Measurements from ENCODE around the gene PRIMA1.

The PRIMA1 gene

GRCh38 chr14:93712079-93712837 lies 76.0 kb downstream of the PRIMA1 start:
- no peak for DNase-seq (ENCODE audit: low read depth)

GRCh38 chr14:93709249-93709648 lies 79.0 kb downstream of the PRIMA1 start:
- peak; percentile 11 for DNase-seq (ENCODE audit: low read depth)

GRCh38 chr14:93708800-93709199 lies 79.5 kb downstream of the PRIMA1 start:
- DNase-seq (ENCODE audit: low read depth), result no peak

GRCh38 chr14:93708311-93708734 lies 80.0 kb downstream of the PRIMA1 start:
- no peak for DNase-seq (ENCODE audit: low read depth)

- DNase-seq (ENCODE audit: low read depth), result no peak
These were observed 80.8 kb downstream of the PRIMA1 start for GRCh38 chr14:93707475-93707874.

- no peak for DNase-seq (ENCODE audit: low read depth)
These were observed 81.8 kb downstream of the PRIMA1 start for GRCh38 chr14:93706360-93706955.

- DNase-seq (ENCODE audit: low read depth), result no peak
These were observed 82.7 kb downstream of the PRIMA1 start for GRCh38 chr14:93705513-93706156.

- no peak for DNase-seq (ENCODE audit: low read depth)
These were observed 84.3 kb downstream of the PRIMA1 start for GRCh38 chr14:93703941-93704340.

GRCh38 chr14:93702946-93703345 lies 85.3 kb downstream of the PRIMA1 start:
- no peak for DNase-seq (ENCODE audit: low read depth)

- DNase-seq (ENCODE audit: low read depth), result no peak
These were observed 86.7 kb downstream of the PRIMA1 start for GRCh38 chr14:93701562-93701961.

GRCh38 chr14:93700928-93701327 lies 87.4 kb downstream of the PRIMA1 start:
- no peak for DNase-seq (ENCODE audit: low read depth)

- DNase-seq (ENCODE audit: low read depth), result no peak
These were observed 94.4 kb downstream of the PRIMA1 start for GRCh38 chr14:93693914-93694313.

GRCh38 chr14:93691042-93691780 lies 97.1 kb downstream of the PRIMA1 start:
- DNase-seq (ENCODE audit: low read depth), result no peak

GRCh38 chr14:93690146-93690545 lies 98.1 kb downstream of the PRIMA1 start:
- DNase-seq (ENCODE audit: low read depth), result no peak

- DNase-seq (ENCODE audit: low read depth), result no peak
These were observed 99.5 kb downstream of the PRIMA1 start for GRCh38 chr14:93688820-93689219.

- DNase-seq (ENCODE audit: low read depth), result no peak
These were observed 100.0 kb downstream of the PRIMA1 start for GRCh38 chr14:93688239-93688666.

GRCh38 chr14:93686268-93686667 lies 102.0 kb downstream of the PRIMA1 start:
- DNase-seq (ENCODE audit: low read depth), result no peak

- DNase-seq (ENCODE audit: low read depth), result no peak
These were observed 103.0 kb downstream of the PRIMA1 start for GRCh38 chr14:93685121-93685895.

- no peak for DNase-seq (ENCODE audit: low read depth)
These were observed 105.1 kb downstream of the PRIMA1 start for GRCh38 chr14:93683226-93683625.

GRCh38 chr14:93682459-93682858 lies 105.8 kb downstream of the PRIMA1 start:
- DNase-seq (ENCODE audit: low read depth), result no peak

GRCh38 chr14:93676416-93676958 lies 111.8 kb downstream of the PRIMA1 start:
- no peak for DNase-seq (ENCODE audit: low read depth)

Data from HS-5 (cell line).